ENCODE data around the gene ADK.

ADK gene

DNA sequence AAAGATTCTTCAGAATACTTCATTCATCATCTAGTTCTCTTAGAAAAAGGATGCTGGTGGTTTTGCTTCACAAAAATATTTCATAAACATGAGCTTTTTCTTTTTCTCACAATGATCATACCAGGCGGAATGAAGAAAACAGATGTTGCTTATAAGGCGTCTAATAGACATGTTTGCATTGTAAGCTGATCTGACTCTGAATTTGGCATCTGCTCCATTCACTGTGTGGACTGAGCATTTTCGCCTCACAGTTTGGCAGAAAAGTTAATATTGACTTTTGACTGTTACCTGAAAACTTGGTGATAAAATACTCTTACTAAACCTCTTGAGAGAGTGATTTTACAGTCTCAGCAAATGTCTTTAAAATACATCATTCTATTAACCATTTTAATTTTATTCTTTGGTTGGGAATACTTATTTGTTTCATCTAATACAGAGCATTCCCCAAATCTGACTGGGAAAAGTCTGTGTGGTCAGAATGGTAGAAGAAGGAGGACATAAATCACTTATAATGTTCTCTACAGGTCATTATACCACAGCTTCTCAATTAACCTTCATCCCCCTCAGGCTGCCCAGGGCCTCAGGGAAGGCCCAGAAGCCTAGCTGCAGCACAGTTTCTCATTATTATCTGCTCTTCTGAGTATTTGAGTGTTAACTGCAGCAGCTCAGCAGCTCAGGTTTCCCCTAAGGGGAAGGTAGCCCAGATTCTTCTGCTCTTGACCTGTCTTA is 553.8 kb downstream of the ADK start:
- in situ Hi-C loops (cut with HindIII; ENCODE audit: low sequenced_read_pairs): no loop called here
- DNase-seq (ENCODE audit: low read depth): peak; percentile 82
- no peak overlapping the region for H3K4me3 ChIP-seq (ENCODE audit: low read depth, low read length)
- TF ChIP-seq, protein P1, sequence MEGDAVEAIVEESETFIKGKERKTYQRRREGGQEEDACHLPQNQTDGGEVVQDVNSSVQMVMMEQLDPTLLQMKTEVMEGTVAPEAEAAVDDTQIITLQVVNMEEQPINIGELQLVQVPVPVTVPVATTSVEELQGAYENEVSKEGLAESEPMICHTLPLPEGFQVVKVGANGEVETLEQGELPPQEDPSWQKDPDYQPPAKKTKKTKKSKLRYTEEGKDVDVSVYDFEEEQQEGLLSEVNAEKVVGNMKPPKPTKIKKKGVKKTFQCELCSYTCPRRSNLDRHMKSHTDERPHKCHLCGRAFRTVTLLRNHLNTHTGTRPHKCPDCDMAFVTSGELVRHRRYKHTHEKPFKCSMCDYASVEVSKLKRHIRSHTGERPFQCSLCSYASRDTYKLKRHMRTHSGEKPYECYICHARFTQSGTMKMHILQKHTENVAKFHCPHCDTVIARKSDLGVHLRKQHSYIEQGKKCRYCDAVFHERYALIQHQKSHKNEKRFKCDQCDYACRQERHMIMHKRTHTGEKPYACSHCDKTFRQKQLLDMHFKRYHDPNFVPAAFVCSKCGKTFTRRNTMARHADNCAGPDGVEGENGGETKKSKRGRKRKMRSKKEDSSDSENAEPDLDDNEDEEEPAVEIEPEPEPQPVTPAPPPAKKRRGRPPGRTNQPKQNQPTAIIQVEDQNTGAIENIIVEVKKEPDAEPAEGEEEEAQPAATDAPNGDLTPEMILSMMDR (IDR thresholded peaks at IDR 0.05; ENCODE audit: low read depth, low read length, missing control alignments): no peak

DNA sequence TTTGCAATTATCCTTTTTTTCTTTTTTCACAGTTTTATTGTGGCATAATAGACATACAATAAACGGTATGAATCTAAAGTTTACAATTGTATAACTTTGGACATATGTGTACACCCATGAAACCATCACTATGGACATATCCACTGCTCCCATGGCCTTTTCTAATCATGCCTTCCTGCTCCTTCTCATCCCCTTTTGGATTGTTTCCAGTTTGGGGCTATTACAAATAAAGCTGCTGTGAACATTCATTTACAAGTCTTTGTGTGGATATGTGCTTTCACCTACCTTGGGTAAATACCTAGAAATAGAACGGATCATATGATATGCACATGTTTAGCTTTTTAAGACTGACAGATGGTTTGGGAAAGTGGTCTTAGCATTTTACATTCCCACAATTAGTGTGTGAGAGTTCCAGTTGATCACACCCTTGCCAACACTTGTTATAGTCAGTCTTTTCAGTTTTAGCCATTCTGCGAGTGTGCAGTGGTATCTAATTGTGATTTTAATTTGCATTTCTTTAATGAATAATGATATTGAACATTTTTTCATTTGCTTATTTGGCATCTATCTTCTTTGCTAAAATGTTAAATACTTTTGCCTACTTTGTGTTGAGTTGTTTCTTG is 554.4 kb downstream of the ADK start:
- DNase-seq (ENCODE audit: low read depth): no peak
- no peak overlapping the region for H3K4me3 ChIP-seq (ENCODE audit: low read depth, low read length)
- in situ Hi-C loops (cut with HindIII; ENCODE audit: low sequenced_read_pairs): no loop called here
- TF ChIP-seq, protein P1 (IDR thresholded peaks at IDR 0.05; ENCODE audit: low read depth, low read length, missing control alignments): no peak

DNA sequence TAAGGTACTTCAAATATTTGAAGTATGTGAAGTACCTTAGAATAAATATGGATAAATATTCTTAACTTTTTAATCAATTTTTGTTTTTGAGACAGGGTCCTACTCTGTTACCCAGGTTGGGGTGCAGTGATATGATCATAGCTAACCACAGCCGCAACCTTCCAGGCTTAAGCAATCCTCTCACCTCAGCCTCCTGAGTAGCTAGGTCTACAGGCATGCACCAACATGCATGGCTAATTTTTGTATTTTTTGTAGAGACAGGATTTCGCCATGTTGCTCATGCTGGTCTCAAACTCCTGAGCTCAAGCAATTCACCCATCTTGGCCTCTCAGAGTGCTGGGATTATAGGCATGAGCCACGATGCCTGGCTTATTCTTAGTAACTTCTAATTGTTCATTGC is 555.9 kb downstream of the ADK start:
- no peak overlapping the region for H3K4me3 ChIP-seq (ENCODE audit: low read depth, low read length)
- in situ Hi-C loops (cut with HindIII; ENCODE audit: low sequenced_read_pairs): no loop called here
- TF ChIP-seq, protein P1 (IDR thresholded peaks at IDR 0.05; ENCODE audit: low read depth, low read length, missing control alignments): no peak
- DNase-seq (ENCODE audit: low read depth): no peak

DNA sequence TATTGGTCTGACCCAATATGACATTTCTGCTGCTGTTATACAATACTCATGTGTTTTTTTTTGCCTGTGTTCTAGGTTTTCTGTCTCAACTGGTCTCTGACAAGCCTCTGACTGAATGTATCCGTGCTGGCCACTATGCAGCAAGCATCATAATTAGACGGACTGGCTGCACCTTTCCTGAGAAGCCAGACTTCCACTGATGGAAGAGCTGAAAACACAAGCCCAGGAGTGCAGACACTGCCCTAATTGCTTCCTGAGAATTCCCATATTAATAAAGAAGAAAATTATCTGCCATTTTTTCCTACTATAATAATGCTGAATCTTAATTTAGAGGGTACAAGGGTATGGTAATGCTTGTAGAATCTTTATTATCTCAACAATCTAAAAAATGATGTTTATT is 557.2 kb downstream of the ADK start:
- no peak for DNase-seq (ENCODE audit: low read depth)
- H3K4me3 ChIP-seq (ENCODE audit: low read depth, low read length): no peak overlapping the region
- TF ChIP-seq, protein P1 (IDR thresholded peaks at IDR 0.05; ENCODE audit: low read depth, low read length, missing control alignments): no peak
- in situ Hi-C loops (cut with HindIII; ENCODE audit: low sequenced_read_pairs): no loop called here

DNA sequence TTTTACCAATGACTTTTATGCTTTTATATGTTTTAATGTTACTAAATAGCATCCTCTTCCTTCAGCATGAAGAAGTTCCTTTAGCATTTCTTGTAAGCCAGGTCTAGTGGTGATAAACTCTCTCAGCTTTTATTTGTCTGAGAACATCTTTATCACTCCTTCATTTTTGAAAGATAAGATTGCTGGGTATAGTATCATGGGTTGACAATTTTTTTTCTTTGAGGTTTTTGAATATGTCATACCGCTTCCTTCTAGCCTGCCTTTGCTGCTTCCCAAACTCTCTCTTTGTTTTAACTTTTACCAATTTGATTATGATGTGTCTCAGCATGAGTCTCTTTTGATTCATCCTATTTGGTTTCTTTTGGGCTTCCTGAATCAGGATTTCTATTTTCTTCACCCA is 567.2 kb downstream of the ADK start:
- no peak for DNase-seq (ENCODE audit: low read depth)
- H3K4me3 ChIP-seq (ENCODE audit: low read depth, low read length): no peak overlapping the region
- TF ChIP-seq, protein P1 (IDR thresholded peaks at IDR 0.05; ENCODE audit: low read depth, low read length, missing control alignments): no peak
- in situ Hi-C loops (cut with HindIII; ENCODE audit: low sequenced_read_pairs): no loop called here

DNA sequence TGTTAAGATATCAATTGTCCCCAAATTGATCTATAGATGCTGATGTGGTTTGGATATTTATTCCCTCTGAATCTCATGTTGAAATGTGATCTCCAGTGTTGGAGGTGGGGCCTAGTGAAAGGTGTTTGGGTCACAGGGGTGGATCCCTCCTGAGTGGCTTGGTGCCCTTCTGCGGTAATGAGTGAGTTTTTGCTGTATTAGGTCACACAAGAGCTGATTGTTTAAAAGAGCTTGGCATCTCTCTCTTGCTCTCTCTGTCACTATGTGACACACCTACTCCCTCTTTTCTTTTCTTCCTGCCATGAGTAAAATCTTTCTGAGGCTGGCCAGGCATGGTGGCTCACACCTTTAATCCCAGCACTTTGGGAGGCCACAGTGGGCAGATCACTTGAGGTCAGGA is 577.2 kb downstream of the ADK start:
- no peak for DNase-seq (ENCODE audit: low read depth)

More for the DNA sequence above, 577.2 kb downstream of the ADK start:
- no peak overlapping the region for H3K4me3 ChIP-seq (ENCODE audit: low read depth, low read length)
- in situ Hi-C loops (cut with HindIII; ENCODE audit: low sequenced_read_pairs): no loop called here
- TF ChIP-seq, protein P1 (IDR thresholded peaks at IDR 0.05; ENCODE audit: low read depth, low read length, missing control alignments): no peak
